H1 (cell line): ENCODE results near the gene LRRC8D. TPM values are rescaled to one million over a fixed set of nuclear protein-coding genes. Genes with fewer than 3 reads are reported as not detected.

Experiments
- JUND ChIP-seq: IDR thresholded peaks from 2 replicates; pipeline ENCODE4 v1.6.1; 2011; ENCODE audit warnings: mild to moderate bottlenecking, improper control_type of control experiment, low read length
- RXRA ChIP-seq: IDR thresholded peaks from 2 replicates; pipeline ENCODE4 v1.6.1; 2011; ENCODE audit warnings: low read depth, mild to moderate bottlenecking, low read length, moderate library complexity; ENCODE audit not compliant: insufficient read depth
- TCF12 ChIP-seq: IDR thresholded peaks from 2 replicates; pipeline ENCODE4 v1.6.1; 2011; ENCODE audit warnings: low read depth, mild to moderate bottlenecking, low read length
- polyA plus RNA-seq, 7 experiments: library from polyadenylated mRNA; depleted of rRNA in 3 of 7; stranded (reverse) in 5 of 7; unstranded in 2 of 7; fragments of >200 nt in 5 of 7; fragments of 200-250 nt in 2 of 7; gene quantifications; 1 replicate in 5 of 7; 2 replicates in 1 of 7; 4 replicates in 1 of 7; pipeline versions ENCODE4 v1.2.1 to v1.2.3, GENCODE V29; 2011 to 2013; ENCODE audit warnings: missing spikeins in 2 of 7, mixed read lengths in 2 of 7
- total RNA-seq: library from RNA; stranded (reverse); fragmentation: NEBNext Ultra II Directional; extraction: Animal tissue kit (Norgen Biotek cat#: 25700); gene quantifications from 2 replicates; pipeline ENCODE4 v1.2.1, GENCODE V29; 2021

Gene LRRC8D
- total and polyA plus RNA-seq, 2 of the 8 experiments (the other 6 are each of a cell fraction or from before 2014, with no cell fraction given) = 42.0 to 58.5 TPM

- TF ChIP-seq JUND (no peak), TCF12 (no peak), RXRA (no peak)
Measured at GRCh38 chr1:89847191-89847729, 26.4 kb downstream of the LRRC8D start (continued).
